Heart left ventricle (tissue), 13 donors: ENCODE measurements around the gene RARS1.

ENCODE experiments used
- POLR2A ChIP-seq, 2 donors: fragments of 450-650 bp; IDR thresholded peaks; one replicate each; pipeline ENCODE4 v1.6.1; 2017; ENCODE audit warnings: antibody characterized with exemption in 2 of 2, mild to moderate bottlenecking in 2 of 2, moderate library complexity in 2 of 2
- TF ChIP-seq, protein P1 (sequence below), 12 donors: fragments of 200-600 bp; sonication (generic) in 4 of 12; IDR thresholded peaks; one replicate each; pipeline versions ENCODE4 v1.5.0 to v1.8.0; 2018 to 2022; ENCODE audit warnings: antibody characterized with exemption in 12 of 12, mild to moderate bottlenecking in 5 of 12
- donor health status: ischemic (EF 13 %, LVEDD 7.1; RV severe dilation, severe dysfunction).
- donor health status: DM: no; HTN: yes; CAD: no.
- donor health status: DM: no; HTN: no; CAD: no.
- donor health status: ischemic (EF 25% LVEDD 6.9; RV normal size, moderate dysfunction).
- donor health status: ischemic (EF 25% LVEDD 5.7; RV mildly dilated, moderate dysfunction).
- donor health status: ischemic (EF 35%, LVEDD 5.7; RV mildly dilated, moderate dysfunction).
- donor health status: nonischemic (EF 11% LVEDD 7.7; RV severe dilation, severe dysfunction).
- donor health status: DM: yes; HTN: yes; CAD: no.
- donor health status: PGD.
- donor health status: ischemic (EF 29% LVEDD 5.4; RV normal size, mild dysfunction).
- donor health status: nonischemic (EF 23%, LVEDD 6.1; RV moderate dilation, normal function).

DNA sequence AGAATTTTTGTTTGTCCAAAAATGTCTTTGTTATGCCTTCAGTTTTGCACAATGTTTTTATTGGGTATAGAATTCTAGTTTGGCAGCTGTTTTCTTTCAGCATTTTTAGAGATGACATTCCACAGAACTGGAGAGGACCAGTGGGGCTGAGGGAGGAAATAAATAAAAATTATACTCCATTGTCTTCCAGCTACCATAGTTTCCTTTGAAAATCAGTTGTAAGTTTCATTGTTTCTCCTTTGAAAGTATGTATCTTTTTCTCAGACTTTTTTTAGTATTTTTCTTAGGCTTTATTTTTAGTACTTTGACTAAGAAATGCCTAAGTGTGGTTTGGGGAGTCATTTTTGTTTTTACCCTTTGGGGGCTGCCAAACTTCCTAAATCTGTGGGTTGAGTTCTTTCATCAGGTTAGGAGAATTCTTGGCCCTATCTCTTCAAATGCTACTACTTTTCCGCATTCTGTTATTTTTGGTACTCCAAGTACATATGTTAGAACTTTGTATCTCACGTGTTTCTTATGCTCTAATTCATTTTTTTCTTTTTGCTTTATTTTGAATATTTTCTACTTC is 27.7 kb downstream of the RARS1 start:
- TF ChIP-seq, protein P1, sequence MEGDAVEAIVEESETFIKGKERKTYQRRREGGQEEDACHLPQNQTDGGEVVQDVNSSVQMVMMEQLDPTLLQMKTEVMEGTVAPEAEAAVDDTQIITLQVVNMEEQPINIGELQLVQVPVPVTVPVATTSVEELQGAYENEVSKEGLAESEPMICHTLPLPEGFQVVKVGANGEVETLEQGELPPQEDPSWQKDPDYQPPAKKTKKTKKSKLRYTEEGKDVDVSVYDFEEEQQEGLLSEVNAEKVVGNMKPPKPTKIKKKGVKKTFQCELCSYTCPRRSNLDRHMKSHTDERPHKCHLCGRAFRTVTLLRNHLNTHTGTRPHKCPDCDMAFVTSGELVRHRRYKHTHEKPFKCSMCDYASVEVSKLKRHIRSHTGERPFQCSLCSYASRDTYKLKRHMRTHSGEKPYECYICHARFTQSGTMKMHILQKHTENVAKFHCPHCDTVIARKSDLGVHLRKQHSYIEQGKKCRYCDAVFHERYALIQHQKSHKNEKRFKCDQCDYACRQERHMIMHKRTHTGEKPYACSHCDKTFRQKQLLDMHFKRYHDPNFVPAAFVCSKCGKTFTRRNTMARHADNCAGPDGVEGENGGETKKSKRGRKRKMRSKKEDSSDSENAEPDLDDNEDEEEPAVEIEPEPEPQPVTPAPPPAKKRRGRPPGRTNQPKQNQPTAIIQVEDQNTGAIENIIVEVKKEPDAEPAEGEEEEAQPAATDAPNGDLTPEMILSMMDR (IDR thresholded peaks at IDR 0.05): no peak
- no peak for TF ChIP-seq POLR2A (IDR thresholded peaks at IDR 0.05)
